Left ventricle myocardium superior (tissue), 1 donor: Measurements from ENCODE around the gene SLC25A2. TPM values are rescaled to one million over a fixed set of nuclear protein-coding genes. Genes with fewer than 3 reads are reported as not detected.
"Not testable (repeated sequence)": the region's sequence is repeated elsewhere in the genome, so short reads cannot be mapped to it uniquely, and the experiment has no call there.

Source experiments
- ATAC-seq: fragments of 200-7000 bp; cut with Tn5 transposase; one replicate; pipeline ENCODE4 v1.9.1; 2020; ENCODE audit warnings: mild to moderate bottlenecking, moderate library complexity
- DNase-seq: peaks from one replicate; pipeline ENCODE4 v3.0.0-alpha.2; 2020
- intact Hi-C: fragments of 100-400 bp; cut with micrococcal nuclease; formaldehyde crosslinking; loops from one replicate; pipeline ENCODE4 v1.11.0; 2022
- total RNA-seq: library from RNA; stranded (reverse); fragmentation: NEBNext Ultra II Directional; extraction: Animal tissue kit (Norgen Biotek cat#: 25700); gene quantifications from one replicate; pipeline ENCODE4 v1.2.1, GENCODE V29; 2021
- donor health status: DM: no; HTN: yes; CAD: no; lungs with severe emphysema.

SLC25A2 gene
- total RNA-seq, 1 donor from 2014 or later, result not detected

GRCh38 chr5:141319699-141320098, 15.8 kb upstream of the SLC25A2 start:
- intact Hi-C loops, result loop anchor here (2.0 kb wide), 1 partner anchor 245 kb away; no protein-coding TSS in a partner anchor
- DNase-seq (no peak), ATAC-seq (no peak)

- no peak for ATAC-seq
- intact Hi-C loops, result no loop called here
These were observed 15.4 kb upstream of the SLC25A2 start for GRCh38 chr5:141319202-141319601.

GRCh38 chr5:141316963-141317362, 13.1 kb upstream of the SLC25A2 start:
- DNase-seq, intact Hi-C loops, ATAC-seq: not testable (repeated sequence)

More at GRCh38 chr5:141319202-141319601, 15.4 kb upstream of the SLC25A2 start:
- DNase-seq, result no peak

- ATAC-seq (no peak), DNase-seq (no peak)
- intact Hi-C loops, result no loop called here
These were observed 9.9 kb upstream of the SLC25A2 start for GRCh38 chr5:141313711-141314110.

- intact Hi-C loops, result no loop called here
- ATAC-seq (no peak), DNase-seq (no peak)
These were observed 2.8 kb upstream of the SLC25A2 start for GRCh38 chr5:141306630-141307029.

GRCh38 chr5:141298376-141298775, 5.5 kb downstream of the SLC25A2 start:
- ATAC-seq, result no peak
- DNase-seq, result no peak
- intact Hi-C loops, result no loop called here

GRCh38 chr5:141272906-141273305, 30.9 kb downstream of the SLC25A2 start:
- ATAC-seq (no peak), DNase-seq (no peak)
- intact Hi-C loops, result no loop called here

GRCh38 chr5:141269195-141269594, 34.7 kb downstream of the SLC25A2 start:
- ATAC-seq, result no peak
- intact Hi-C loops, result no loop called here
- no peak for DNase-seq

GRCh38 chr5:141261238-141261546, 42.7 kb downstream of the SLC25A2 start:
- DNase-seq (no peak), ATAC-seq (no peak)
- intact Hi-C loops, result no loop called here

GRCh38 chr5:141260458-141261237, 43.2 kb downstream of the SLC25A2 start:
- intact Hi-C loops, result no loop called here
- no peak for ATAC-seq

GRCh38 chr5:141258948-141259347, 44.9 kb downstream of the SLC25A2 start:
- intact Hi-C loops, result no loop called here
- ATAC-seq (no peak), DNase-seq (no peak)

More at GRCh38 chr5:141260458-141261237, 43.2 kb downstream of the SLC25A2 start:
- DNase-seq, result no peak

- ATAC-seq, result no peak
- intact Hi-C loops, result no loop called here
- DNase-seq, result no peak
These were observed 45.4 kb downstream of the SLC25A2 start for GRCh38 chr5:141258464-141258863.

Other genes starting within 250 kb of the SLC25A2 start
- 2.2 TPM for gene PCDHB2, start 209.4 kb downstream of the SLC25A2 start, total RNA-seq
- 0.99 TPM for gene PCDHB3, start 203.6 kb downstream of the SLC25A2 start, total RNA-seq
- gene PCDHB4, start 182.2 kb downstream of the SLC25A2 start, total RNA-seq, result 1.5 TPM
- gene PCDHB5, start 168.8 kb downstream of the SLC25A2 start, total RNA-seq, result 3.1 TPM
- 0.32 TPM for gene PCDHB6, start 154.0 kb downstream of the SLC25A2 start, total RNA-seq
- 0.77 TPM for gene PCDHB7, start 131.4 kb downstream of the SLC25A2 start, total RNA-seq
- gene PCDHB8, start 126.3 kb downstream of the SLC25A2 start, total RNA-seq, result 1.8 TPM
- gene PCDHB16, start 121.7 kb downstream of the SLC25A2 start, total RNA-seq, result 2.7 TPM
- gene PCDHB9, start 116.9 kb downstream of the SLC25A2 start, total RNA-seq, result 0.59 TPM
- 0.64 TPM for gene PCDHB10, start 111.7 kb downstream of the SLC25A2 start, total RNA-seq
- gene PCDHB11, start 104.4 kb downstream of the SLC25A2 start, total RNA-seq, result 0.74 TPM
- 1.3 TPM for gene PCDHB12, start 95.3 kb downstream of the SLC25A2 start, total RNA-seq
- gene PCDHB13, start 90.1 kb downstream of the SLC25A2 start, total RNA-seq, result 1.7 TPM
- 2.5 TPM for gene PCDHB14, start 80.7 kb downstream of the SLC25A2 start, total RNA-seq
- 2.6 TPM for gene PCDHB15, start 58.7 kb downstream of the SLC25A2 start, total RNA-seq
- 106 TPM for gene TAF7, start 16.7 kb upstream of the SLC25A2 start, total RNA-seq
- 3.0 TPM for gene PCDHGA1, start 26.5 kb upstream of the SLC25A2 start, total RNA-seq
- 6.0 TPM for gene PCDHGA2, start 34.7 kb upstream of the SLC25A2 start, total RNA-seq
- 12.1 TPM for gene PCDHGA3, start 39.8 kb upstream of the SLC25A2 start, total RNA-seq
- 7.1 TPM for gene PCDHGB1, start 46.0 kb upstream of the SLC25A2 start, total RNA-seq
- 8.4 TPM for gene PCDHGA4, start 51.0 kb upstream of the SLC25A2 start, total RNA-seq
- gene PCDHGB2, start 55.9 kb upstream of the SLC25A2 start, total RNA-seq, result 8.7 TPM
- 5.3 TPM for gene PCDHGA5, start 60.1 kb upstream of the SLC25A2 start, total RNA-seq
- gene PCDHGB3, start 66.2 kb upstream of the SLC25A2 start, total RNA-seq, result 7.2 TPM
- 5.7 TPM for gene PCDHGA6, start 69.8 kb upstream of the SLC25A2 start, total RNA-seq
- 7.0 TPM for gene PCDHGA7, start 78.7 kb upstream of the SLC25A2 start, total RNA-seq
- gene PCDHGB4, start 83.6 kb upstream of the SLC25A2 start, total RNA-seq, result 5.4 TPM
- gene PCDHGA8, start 88.6 kb upstream of the SLC25A2 start, total RNA-seq, result 9.1 TPM
- gene PCDHGB5, start 93.9 kb upstream of the SLC25A2 start, total RNA-seq, result 6.4 TPM
- gene PCDHGA9, start 98.7 kb upstream of the SLC25A2 start, total RNA-seq, result 4.5 TPM
- 4.7 TPM for gene PCDHGB6, start 104.0 kb upstream of the SLC25A2 start, total RNA-seq
- gene PCDHGA10, start 108.9 kb upstream of the SLC25A2 start, total RNA-seq, result 5.3 TPM
- 8.8 TPM for gene PCDHGB7, start 113.6 kb upstream of the SLC25A2 start, total RNA-seq
- 5.0 TPM for gene PCDHGA11, start 117.0 kb upstream of the SLC25A2 start, total RNA-seq
- 5.1 TPM for gene PCDHGA12, start 126.5 kb upstream of the SLC25A2 start, total RNA-seq
- 13.4 TPM for gene PCDHGC3, start 171.9 kb upstream of the SLC25A2 start, total RNA-seq
- 2.5 TPM for gene PCDHGC4, start 181.0 kb upstream of the SLC25A2 start, total RNA-seq
- 3.2 TPM for gene PCDHGC5, start 185.0 kb upstream of the SLC25A2 start, total RNA-seq